NCI-H2029 treated with DMSO at 0.1 percent for 48 hours (cell line): ENCODE data around the gene FUT7.

Experiments used
- DNase-seq: peaks from one replicate; lab custom pipeline; 2025; lab: John Stamatoyannopoulos, UW

FUT7 gene

DNA sequence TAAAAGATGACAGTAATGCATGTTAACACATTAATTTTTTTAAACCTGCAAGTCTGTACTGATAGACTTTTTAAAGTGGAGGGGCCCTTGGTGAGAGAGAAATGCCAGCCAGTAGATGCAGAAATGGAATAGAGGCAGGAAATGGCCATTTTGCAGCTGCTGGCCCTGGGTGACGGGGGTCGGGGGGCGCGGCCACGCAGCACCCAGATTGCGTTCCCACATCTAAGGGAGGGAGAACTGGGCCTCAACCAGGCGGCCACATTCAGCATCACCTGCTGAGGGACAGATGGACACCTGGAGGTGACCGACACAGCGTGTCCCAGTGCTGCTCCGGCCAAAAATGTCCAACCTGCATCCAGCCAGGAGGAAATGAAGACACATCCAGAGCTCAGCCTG, 29.2 kb downstream of the FUT7 start:
- no peak for DNase-seq

DNA sequence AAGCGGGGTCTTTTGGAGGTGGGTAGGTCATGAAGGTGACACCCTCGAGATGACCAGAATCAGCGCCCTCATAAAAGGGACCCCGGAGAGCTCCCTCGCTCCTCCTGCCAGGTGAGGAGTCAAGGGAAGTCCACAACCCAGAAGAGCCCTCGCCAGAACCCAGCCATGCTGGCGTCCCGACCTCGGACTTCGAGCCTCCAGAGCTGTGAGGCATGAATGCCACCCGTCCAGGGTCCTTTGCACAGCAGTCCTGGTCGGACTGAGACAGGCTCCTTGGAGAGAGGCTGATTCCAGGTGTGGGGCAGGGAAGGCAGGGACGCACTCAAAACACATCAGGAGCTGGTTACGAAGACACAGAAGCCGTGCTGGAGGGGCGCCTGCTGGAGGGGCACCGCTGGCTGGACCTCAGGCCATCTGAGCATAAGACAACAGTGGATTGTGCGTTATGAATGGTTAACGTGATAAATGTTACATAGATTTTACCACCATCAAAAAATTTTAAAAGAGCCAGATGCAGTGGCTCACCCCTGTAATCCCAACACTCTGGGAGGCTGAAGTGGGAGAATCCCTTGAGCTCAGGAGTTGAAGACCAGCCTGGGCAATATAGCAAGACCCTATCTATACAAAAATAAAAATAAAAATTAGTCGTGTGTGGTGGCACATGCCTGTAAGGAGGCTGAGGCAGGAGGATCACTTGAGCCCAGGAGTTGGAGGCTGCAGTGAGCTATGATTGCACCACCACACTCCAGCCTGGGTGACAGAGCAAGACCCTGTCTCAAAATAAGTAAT, 29.8 kb downstream of the FUT7 start:
- DNase-seq, result no peak

DNA sequence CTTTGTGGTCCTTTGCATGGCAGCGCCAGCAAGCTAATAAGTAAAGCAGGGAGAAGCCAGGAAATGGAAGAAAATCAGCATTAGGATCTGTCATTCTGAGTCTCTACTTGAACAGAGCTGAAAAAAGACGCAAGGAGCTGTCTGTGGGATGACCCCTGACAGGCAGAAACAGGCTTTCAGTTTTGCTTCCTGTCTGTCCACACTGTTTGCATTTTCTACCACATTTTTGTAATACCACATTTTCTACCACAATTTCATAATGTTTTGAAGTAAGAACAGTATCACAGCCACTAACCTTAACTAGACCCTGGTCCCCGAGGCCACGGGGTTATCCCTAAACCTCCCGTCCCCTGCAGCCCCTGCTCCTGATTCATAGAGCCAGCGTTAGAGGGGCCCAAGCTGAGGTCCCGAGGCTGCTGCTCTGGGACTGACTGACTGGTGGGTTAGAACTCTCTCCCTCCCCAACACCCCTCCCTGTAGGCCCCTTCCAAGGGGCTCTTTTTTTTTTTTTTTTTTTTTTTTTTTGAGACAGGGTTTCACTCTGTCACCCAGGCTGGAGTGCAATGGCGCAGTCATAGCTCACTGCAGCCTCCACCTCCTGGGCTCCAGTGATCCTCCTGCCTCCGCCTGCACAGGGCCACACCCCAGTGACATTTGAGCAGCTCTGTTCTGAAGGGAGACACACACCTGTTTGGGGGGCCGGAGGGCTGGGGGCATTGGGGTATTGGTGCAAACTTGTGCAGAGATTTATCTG, 31.5 kb downstream of the FUT7 start:
- DNase-seq, result no peak

DNA sequence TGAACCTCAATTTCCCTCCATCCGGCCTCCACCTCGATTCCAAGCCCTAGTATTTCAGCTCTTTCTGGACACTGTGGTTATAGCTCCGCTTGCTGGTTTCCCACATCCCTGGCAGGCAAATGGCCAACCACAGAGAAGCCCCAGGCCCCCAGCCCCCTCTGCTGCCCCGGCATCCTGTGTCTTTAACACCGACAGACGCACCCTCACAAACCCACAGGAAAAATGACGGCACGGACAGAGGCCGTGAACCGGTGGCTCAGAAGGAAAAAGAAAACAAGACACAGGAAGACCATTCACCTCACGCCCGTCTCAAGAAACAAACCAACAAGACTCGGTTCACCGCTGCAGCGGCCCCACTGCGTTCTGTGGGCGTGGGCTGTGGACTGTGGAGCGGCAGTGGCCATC, 34.1 kb downstream of the FUT7 start:
- DNase-seq, result no peak

DNA sequence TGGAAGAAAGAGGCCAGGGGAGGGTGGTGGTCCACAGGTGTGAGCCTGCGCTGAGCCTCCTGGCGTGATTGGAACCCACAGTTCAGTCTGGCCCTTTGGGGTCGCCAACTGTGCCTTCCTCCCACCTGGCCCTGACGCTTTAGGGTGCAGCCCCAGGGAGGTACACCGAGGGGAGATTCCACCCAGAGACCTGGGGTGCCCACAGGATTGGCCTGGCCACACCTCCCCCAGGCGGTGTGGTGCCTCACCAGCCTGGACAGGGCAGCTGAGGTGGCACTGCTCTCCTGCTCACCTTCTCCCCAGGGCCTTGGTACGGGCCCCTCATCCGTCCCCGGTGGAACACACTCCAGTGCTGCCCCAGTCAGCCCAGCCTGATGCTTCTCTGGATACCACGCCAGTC, 34.5 kb downstream of the FUT7 start:
- DNase-seq, result no peak

DNA sequence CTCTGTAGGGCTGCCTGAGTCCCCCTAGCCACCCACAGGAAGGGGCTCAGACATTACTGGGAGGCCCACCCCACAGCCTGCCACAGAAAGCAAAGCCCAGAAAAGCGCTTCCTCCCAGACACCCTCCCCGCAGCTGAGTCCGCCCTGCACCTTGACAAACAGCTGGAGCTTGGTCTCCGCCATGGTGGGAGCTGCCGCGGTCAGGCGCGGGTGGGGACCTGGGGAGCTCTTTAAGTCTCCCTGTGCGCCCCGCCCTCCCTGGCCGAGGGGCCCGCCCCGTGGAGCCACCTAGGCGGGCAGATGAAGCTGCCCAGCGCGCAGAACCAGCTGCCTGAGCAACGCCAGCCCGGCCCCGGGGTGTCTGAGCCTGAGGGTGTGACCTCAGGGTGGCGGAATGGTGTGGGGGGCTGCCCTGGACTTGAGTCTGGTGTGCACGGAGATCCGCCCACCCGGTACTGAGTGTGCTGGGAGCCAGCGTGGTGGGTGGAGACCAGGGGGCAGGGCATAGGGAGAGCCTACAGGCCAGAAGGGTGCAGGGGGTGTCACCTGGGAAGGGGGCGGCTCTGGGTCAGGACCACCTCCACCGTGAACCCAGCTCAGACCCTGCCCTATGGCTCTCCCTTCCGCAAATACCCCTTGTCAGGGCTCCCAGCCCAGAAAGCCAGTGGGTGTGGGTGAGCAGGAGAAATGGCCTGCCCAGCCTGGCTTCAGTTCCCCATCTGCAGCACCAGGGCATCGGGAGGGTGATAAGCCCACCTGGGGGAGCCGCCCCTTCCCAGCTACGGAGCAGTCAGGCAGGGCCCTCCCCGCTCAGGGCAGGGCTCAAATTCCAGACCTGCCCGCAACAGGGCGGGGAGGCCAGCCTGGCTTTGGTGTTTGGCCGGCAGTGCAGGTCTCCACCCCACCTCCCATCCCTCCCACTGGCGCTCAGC, 35.3 kb downstream of the FUT7 start, which contains the start of gene CLIC3:
TSS of gene CLIC3 (minus strand) at position 208 of the 932 bp plus-strand sequence. CDS start at position 183, 25 bp downstream.
- DNase-seq, result no peak

DNA sequence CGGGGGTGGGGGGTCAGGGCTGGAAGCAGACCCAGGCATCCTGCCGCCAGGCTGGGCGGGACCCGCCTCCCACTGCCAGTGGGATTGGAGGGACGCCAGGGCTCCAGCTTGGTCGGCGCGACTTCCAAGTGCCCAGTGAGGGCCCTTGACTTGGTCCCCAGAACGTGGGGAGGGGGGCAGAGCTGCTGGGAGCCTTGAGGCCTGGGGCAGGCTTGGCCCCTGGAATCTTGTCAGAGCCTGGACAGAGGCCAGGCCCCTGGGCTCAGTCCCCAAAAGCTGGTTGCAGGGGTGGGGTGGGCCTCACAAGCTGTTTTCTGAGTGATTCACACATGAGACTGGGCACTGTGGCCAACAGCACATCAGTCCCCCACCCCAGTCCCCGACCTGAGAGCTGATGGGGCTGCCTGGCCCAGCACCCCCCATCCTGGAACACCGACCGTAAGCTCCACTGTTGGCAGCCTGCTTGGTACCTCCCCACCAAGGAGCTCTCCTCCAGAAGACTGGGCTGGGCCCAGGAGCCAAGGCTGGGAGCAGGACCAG, 36.0 kb downstream of the FUT7 start:
- peak; percentile 58 for DNase-seq

DNA sequence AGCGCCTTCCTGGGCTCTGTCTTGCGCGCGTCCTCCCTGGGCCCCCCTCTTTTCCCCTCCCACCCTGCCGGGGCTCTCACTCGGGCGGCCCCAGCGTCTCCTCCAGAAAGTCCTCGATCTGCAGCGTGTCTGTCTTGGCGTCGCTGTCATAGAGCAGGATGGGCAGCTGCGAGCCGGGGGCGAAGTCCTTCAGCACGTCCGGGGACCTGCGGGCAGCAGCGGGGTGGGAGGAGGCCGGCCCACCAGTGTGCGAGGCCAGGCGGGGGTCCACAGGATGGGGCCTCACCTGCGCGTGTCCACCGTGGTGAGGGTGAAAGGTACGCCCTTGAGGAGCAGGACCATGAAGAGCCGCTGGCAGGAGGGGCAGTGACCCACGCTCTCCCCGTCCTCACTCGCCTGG, 36.5 kb downstream of the FUT7 start:
- no peak for DNase-seq

DNA sequence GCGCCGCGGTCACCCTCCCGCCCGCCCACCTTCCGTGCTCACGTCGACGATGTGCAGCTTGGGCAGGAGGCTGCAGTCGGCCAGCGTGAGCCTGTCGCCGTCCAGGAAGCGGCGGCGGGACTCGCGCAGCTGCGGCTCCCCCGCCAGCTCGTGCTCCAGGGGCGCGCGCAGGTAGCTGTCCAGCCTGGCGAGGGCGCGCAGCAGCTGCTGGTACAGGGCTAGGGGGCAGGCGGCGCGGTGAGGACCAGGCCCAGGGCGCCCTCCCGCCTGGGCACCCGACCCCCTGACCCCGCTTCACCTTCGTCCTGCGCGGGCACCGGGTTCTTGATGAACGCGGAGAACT, 37.0 kb downstream of the FUT7 start:
- no peak for DNase-seq

DNA sequence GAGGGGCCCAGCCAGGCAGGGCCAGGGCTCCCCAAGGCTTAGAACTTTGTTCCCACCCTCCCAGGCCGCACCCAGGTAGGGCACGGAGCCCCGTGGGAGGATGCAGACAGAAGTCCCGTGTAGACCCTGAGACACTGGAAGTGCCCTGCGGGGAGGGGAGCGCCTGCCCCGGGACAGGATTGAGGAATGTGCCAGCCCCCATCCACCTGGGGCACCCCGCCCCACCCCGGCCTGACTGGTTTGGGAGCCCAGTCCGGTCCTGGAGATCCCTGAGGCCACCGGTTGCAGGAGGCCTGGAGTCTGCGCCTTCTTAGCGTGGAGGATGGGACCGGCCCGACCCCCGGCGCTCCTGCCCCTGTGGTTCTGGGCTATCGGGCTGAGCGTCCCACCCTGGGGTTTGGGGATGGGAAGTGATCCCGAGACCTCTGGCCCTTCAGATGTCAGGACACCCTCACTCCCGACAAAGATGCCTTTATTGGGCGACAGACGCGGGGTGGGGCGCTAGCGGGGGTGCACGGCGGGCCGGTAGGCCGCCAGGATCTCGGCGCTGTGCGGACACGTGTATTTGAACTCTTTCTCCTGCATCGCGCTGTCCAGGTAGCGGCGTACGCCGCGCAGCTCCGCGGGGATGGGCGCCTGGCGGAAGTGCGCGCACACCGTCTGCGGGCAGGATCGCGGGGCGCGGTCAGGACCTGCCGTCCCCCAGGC, 37.6 kb downstream of the FUT7 start:
- DNase-seq, result no peak

DNA sequence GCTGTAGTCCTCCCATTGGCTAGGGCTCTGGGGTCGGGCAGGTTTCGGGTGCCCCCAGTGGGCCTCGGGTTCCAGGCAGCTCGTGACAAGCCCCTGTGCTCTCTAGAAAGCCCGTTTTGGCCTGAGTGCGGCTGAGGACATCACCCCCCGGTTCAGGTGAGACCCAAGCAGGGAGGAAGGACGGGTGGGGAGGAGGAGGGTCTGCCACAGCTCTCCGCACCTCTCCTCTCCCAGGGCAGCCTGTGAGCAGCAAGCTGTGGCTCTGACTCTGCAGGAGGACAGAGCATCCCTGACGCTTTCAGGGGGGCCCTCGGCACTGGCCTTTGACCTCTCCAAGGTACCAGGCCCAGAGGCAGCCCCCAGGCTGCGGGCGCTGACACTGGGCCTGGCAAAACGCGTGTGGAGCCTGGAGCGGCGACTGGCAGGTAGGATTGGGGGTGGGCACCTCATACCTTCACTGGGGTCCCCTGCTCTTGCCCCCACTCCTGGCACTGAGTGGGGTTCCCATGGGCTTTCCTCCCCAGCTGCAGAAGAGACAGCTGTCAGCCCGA, 39.0 kb downstream of the FUT7 start:
- no peak for DNase-seq

DNA sequence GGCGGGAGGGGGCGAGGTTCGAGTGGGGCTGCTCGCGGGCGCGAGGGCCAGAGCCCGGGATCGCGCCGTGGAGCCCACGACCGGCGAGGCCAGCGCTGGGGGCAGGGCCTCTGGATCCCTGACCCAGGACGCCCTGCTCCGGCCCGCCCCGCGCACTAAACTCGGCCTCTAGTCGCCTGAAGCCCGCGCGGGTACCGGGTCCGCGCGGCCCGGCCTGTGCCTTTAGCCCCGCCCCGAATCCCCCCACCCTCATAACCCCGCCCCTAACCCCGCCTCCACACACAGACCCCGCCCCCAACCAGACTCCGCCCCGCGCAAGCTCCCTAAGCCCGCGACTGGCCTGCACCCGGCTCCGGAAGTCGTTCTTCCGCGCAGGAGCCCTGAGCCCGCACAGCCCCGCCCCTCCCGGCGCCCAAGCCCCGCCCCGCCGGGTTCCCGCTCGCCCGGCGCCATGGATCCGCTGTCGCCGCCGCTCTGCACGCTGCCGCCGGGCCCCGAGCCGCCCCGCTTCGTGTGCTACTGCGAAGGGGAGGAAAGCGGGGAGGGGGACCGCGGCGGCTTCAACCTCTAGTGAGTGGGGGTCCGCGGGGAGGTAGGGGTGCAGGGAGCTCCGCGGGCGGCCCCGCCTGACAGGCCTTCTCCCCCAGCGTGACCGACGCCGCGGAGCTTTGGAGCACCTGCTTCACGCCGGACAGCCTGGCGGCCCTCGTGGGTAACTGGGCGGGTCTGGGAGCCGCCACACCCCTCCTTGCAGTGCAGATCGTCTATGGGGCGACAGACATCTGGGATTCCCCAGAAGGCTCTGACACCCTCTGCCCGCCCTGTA, 39.7 kb downstream of the FUT7 start, which contains the start of gene PAXX:
TSS of gene PAXX (plus strand) at position 430 of the 826 bp plus-strand sequence. CDS start at position 452, 22 bp downstream.
- DNase-seq, result peak; percentile 31

DNA sequence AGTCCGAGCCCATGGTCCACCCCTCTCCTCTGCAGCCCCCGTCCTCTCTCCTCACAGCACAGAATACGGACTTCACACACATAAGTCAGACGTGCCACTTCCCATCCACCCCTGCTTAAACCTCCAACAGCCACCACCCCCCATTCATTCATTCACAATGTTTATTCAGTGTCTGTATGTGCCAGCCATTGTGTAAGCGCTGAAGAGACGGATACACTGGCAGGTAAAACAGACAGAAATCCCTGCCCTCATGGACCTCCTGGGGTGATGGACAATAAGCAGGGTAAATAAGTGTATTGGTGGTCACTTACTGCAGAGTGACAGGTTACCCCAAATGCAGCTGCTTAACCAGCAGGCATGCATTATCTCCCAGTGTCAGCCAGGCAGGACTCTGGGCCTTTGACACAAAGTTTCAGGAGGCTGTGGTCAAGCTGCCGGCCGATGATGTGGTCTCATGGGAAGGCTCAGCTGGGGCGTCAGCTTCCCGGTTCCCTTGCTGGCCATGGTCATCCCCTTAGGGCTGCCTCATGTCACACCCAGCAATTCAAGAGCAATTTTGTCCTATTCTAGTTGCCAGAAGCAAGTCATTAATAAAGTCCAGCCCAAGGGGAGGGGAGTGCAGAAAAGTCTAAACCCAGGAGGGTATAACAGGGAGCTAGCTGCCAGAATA, 41.5 kb downstream of the FUT7 start:
- DNase-seq, result no peak

DNA sequence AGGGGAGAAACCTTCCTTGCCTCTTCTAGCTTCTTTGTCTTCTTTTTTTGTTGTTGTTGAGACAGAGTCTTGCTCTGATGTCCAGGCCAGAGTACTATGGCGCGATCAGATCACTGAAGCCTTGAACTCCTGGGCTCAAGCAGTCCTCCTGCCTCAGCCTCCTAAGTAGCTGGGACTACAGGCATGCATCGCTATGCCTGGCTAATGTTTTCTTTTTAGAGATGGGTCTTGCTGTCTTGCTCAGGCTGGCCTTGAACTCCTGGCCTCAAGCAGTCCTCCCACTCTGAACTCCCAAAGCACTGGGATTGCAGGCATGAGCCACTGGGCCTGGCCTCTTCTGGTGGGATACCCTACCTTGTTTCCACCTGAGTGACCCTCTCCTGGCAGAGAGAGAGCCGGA, 43.0 kb downstream of the FUT7 start:
- DNase-seq, result no peak

DNA sequence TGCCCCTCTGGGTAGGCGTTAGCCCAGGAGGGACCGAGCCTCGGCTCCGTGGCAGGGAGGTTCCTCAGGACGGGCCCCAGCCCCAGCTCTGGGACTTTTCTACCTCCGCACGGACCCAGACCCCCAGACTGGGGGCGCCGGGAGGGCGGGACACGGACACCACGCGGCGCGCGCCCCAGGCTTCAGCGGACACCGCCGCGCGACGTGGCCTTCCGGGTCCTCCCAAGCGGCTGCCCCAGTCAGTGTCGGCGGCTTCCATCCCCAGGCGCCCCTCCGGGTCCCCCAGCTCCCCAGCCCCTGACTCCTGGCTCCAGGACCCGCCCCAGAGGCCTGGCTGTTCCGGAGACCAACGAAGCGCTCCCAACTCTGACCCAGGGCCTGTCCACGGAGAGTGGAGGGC, 46.0 kb downstream of the FUT7 start:
- no peak for DNase-seq

DNA sequence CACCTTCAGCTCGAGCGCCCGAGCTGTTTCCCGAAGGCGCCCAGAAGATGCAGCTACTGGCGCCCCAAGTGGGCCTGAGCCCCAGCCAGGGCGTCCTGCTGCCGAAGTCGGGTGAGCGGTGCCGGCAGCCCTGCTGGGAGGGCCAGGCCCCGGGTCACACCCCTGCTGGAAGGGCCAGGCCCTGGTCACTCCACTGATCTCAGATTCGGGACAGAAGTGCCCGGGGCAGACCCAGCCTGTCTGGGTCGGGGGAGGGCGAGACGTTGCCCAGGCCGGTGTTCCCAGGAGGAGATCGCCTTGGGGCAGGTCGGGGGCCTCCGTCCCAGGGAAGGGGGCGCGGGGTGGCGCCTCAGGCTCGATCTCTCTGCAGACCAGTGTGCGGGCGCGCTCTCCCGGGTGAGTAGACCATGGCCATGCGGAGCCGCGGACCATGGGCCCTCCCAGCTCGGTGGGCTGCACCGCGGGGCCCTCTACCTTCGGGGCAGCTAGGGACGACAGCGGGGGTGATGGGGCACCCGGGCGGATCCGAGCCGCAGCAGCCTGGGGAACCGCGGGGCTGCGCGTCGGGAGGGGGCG, 46.8 kb downstream of the FUT7 start:
- no peak for DNase-seq

DNA sequence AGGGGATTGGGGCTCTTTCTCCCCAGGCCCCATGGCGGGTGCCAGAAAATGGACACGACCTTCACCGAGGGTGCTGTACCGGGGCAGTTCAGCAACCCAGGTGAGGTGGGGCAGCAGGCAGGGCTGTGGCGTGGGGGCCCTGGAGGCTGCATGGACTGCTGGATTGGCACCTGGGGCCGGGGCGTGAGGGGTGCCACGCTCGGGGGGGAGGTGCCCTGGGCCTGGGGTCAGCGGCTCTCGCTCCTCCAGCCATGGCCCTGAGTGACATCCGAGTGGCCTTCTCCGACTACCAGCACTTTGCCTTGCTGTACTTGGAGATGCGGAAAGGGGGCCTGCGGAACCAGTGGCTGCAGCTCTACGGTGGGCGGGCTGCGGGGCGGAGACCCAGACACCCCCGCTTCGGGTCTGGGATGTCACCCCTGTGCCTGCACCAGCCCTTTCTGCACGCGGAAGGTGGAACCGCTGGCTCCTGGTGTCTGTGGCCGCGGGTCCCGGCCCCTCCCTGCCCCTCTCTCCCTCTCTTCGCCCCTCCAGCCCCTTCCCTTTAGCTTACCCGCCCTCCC, 47.3 kb downstream of the FUT7 start:
- no peak for DNase-seq

DNA sequence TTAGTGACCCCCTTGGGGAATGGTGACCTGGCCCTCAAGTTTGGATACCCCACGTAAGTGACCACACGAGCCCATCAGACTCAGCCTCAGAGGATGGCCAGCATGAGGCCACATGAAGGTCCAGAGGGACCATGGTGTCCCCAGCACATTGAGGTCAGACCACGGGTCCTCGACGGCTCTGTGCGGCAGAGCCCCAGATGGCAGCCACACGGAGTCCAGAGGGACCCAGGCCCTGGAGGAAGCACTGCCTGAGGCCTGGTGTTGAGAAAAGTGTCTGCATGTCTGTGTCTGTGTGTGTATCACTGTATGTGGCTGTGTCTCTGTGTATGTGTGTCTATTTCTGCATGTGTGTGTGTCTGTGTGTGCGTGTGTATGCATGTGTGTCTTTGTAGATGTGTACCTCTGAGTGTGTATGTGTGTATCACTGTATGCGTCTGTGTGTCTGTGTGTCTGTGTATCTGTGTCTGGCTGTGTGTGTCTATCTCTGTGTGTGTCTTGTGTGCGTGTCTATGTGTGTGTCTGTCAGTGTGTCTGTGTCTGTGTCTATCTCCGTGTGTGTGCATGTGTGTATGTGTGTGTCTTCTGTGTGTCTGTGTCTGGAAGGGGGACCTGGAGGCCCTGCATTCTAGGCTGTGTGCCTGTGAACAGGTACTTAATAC, 48.1 kb downstream of the FUT7 start:
- no peak for DNase-seq
